ENCODE results near the gene RPL27A. TPM values are rescaled to one million over a fixed set of nuclear protein-coding genes. Genes with fewer than 3 reads are reported as not detected.

RPL27A gene
- total RNA-seq, 1 experiment from 2014 or later: 560 TPM

DNA sequence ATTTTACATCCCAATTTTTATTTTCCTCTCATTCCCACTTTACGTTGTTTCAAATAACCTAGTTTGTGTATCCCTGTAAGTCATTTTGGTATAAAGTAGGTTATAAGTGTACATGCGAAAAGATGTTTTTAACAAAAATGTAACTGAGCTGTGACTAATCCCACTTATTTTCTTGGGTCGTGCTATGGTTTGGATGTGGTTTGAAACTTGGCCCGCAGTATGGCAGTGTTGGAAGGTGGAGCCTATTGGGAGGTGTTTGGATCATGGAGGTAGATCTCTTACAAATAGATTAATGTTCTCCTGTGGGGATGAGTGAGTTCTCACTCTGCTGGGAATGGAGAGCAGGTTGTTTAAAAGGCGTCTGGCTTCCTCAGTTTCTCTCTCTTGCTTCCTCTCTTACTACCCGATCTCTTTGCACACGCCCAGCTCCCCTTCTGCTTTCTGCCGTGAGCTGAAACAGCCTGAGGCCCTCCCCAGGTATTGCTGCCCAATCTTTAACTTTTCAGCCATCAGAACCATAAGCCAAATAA is 7.2 kb downstream of the RPL27A start:
- CTCF ChIA-PET: no interaction called here

DNA sequence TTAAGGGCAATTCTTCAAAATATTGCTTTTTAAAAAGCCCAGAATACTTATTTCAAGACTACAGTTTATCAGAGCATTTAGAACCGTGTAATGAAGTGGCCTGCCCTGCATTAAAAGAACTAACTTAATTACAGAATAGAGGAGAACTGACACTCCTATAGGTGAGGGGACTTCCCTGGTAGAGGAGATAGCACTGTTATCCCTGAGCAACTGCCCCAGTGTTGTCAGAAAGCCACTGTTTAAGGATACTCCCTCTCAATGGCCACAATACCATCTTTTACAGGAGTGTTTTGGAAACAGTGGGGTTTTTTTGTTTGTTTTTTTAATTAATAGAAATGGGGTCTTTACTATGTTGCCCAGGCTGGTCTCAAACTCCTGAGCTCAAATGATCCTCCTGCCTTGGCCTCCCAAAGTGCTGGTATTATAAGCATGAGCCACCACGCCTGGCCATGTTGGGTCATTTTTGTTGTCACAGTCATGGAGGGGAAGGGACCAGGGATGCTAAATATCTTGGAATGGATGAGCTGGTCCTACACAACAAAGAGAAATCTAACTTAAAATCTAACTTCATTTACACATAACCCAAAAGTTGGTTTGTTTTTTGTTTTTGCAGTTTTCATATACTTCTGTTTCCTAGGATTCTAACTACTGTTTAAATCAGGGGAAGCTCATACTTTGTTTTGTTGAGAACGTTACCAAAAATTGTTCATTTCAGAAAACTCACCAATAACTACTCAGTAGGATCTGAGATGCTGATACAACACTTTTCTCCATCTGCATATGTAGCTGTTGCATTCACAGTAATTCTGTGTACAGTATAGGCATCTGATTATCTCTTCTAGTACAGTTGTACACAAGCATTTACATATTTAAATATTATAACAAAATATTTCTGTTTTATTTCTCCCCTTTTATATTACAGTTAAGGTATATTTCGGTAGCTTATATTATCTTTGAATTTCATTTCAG is 8.1 kb downstream of the RPL27A start:
- H3K79me2 ChIP-seq (ENCODE audit: low read depth): peaks cover 24% of the 10 kb centered on the region
- peaks cover 15% of the 10 kb centered on the region for H3K36me3 ChIP-seq (ENCODE audit: low read depth)
- no peak for DNase-seq
- ChIA-PET POLR2A (ENCODE audit: unreplicated experiment) (interaction anchor here (0.6 to 0.8 kb wide), 3 partner anchors 24 to 863 kb away, joined by 4 to 10 read pairs (median 5); no protein-coding TSS in a partner anchor), CTCF (interaction anchor here (0.6 kb wide), 1 partner anchor 31 kb away, joined by 3 read pairs; no protein-coding TSS in a partner anchor)
- H3K9me3 ChIP-seq (ENCODE audit: insufficient read depth, low read depth): no peaks in the 10 kb centered on the region
- H3F3A ChIP-seq (ENCODE audit: insufficient read depth, low read depth): peaks cover 30% of the 10 kb centered on the region
- H3K27me3 ChIP-seq (ENCODE audit: insufficient read depth, low read depth): no peaks in the 10 kb centered on the region
- H3K4me3 ChIP-seq: no peak overlapping the region
- no peak overlapping the region for H3K27ac ChIP-seq
- H4K20me1 ChIP-seq (ENCODE audit: insufficient read depth): no peaks in the 10 kb centered on the region
- no peaks in the 10 kb centered on the region for H3K9me2 ChIP-seq (ENCODE audit: insufficient read depth)
- peak overlapping the region; percentile 98; the same call in 1 of the 2 replicates for H3K4me2 ChIP-seq
- intact Hi-C loops (cut with micrococcal nuclease; ENCODE audit: unreplicated experiment): no loop called here
- TF ChIP-seq EZH2 (IDR thresholded peaks at IDR 0.05; ENCODE audit: low read depth): no peak
- TF ChIP-seq, protein P1, sequence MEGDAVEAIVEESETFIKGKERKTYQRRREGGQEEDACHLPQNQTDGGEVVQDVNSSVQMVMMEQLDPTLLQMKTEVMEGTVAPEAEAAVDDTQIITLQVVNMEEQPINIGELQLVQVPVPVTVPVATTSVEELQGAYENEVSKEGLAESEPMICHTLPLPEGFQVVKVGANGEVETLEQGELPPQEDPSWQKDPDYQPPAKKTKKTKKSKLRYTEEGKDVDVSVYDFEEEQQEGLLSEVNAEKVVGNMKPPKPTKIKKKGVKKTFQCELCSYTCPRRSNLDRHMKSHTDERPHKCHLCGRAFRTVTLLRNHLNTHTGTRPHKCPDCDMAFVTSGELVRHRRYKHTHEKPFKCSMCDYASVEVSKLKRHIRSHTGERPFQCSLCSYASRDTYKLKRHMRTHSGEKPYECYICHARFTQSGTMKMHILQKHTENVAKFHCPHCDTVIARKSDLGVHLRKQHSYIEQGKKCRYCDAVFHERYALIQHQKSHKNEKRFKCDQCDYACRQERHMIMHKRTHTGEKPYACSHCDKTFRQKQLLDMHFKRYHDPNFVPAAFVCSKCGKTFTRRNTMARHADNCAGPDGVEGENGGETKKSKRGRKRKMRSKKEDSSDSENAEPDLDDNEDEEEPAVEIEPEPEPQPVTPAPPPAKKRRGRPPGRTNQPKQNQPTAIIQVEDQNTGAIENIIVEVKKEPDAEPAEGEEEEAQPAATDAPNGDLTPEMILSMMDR (conservative IDR thresholded peaks at IDR 0.05): no peak
- no TSS peak for BruUV-seq (replicated peaks)
- no peak overlapping the region for H2AFZ ChIP-seq
- H3K4me1 ChIP-seq (replicated peaks; ENCODE audit: insufficient read depth): peaks cover 30% of the 10 kb centered on the region

More for the DNA sequence above, 7.2 kb downstream of the RPL27A start:
- Histone ChIP-seq H3K9me2 (ENCODE audit: insufficient read depth) (no peaks in the 10 kb centered on the region), H4K20me1 (ENCODE audit: insufficient read depth) (peaks cover 7% of the 10 kb centered on the region; the same call in 1 of the 2 replicates), H2AFZ (no peak overlapping the region), H3K9me3 (ENCODE audit: insufficient read depth, low read depth) (no peaks in the 10 kb centered on the region), H3K27ac (peak overlapping the region; percentile 51), H3K79me2 (ENCODE audit: low read depth) (peaks cover 32% of the 10 kb centered on the region), H3K4me3 (peak overlapping the region; percentile 69), H3K4me1 (replicated peaks; ENCODE audit: insufficient read depth) (peaks cover 38% of the 10 kb centered on the region), H3K36me3 (ENCODE audit: low read depth) (peaks cover 23% of the 10 kb centered on the region), H3K4me2 (peak overlapping the region; percentile 98), H3K27me3 (ENCODE audit: insufficient read depth, low read depth) (no peaks in the 10 kb centered on the region), H3F3A (ENCODE audit: insufficient read depth, low read depth) (peaks cover 39% of the 10 kb centered on the region)
- DNase-seq: no peak
- no TSS peak for BruUV-seq (replicated peaks)
- POLR2A ChIA-PET (ENCODE audit: unreplicated experiment): no interaction called here
- TF ChIP-seq, protein P1 (conservative IDR thresholded peaks at IDR 0.05): no peak
- TF ChIP-seq EZH2 (IDR thresholded peaks at IDR 0.05; ENCODE audit: low read depth): no peak
- intact Hi-C loops (cut with micrococcal nuclease; ENCODE audit: unreplicated experiment): loop anchor here (1.0 to 2.0 kb wide), 6 partner anchors 29 to 269 kb away; partner anchors contain the start of gene AKIP1

DNA sequence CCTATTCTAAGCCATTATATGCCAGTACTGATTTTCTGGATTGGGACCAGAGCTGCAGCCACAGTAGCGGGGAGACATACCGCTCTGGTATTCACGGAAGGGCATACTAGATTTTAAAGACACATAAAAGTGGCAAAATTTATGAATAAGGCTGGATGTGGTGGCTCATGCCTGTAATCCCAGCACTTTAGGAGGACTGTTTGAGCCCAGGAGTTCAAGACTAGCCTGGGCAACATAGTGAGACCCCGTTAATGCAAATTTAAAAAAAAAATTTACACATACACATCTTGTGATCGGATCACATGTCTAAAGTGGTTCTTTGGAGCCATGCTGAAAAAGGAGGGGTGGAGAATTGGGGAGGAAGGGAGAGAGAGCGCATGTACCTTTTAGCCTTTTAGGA is 9.0 kb downstream of the RPL27A start:
- H3K4me1 ChIP-seq (replicated peaks; ENCODE audit: insufficient read depth): peaks cover 20% of the 10 kb centered on the region
- H3K4me2 ChIP-seq: no peak overlapping the region
- H3K9me3 ChIP-seq (ENCODE audit: insufficient read depth, low read depth): no peaks in the 10 kb centered on the region
- H3K4me3 ChIP-seq: no peak overlapping the region
- ChIA-PET CTCF (no interaction called here), POLR2A (ENCODE audit: unreplicated experiment) (no interaction called here)
- H3K36me3 ChIP-seq (ENCODE audit: low read depth): peaks cover 5% of the 10 kb centered on the region
- no peaks in the 10 kb centered on the region for H3K27me3 ChIP-seq (ENCODE audit: insufficient read depth, low read depth)
- DNase-seq: no peak
- no TSS peak for BruUV-seq (replicated peaks)
- H4K20me1 ChIP-seq (ENCODE audit: insufficient read depth): no peaks in the 10 kb centered on the region
- no peak overlapping the region for H3K27ac ChIP-seq
- peaks cover 21% of the 10 kb centered on the region for H3F3A ChIP-seq (ENCODE audit: insufficient read depth, low read depth)
- TF ChIP-seq, protein P1 (conservative IDR thresholded peaks at IDR 0.05): no peak
- TF ChIP-seq EZH2 (IDR thresholded peaks at IDR 0.05; ENCODE audit: low read depth): no peak
- intact Hi-C loops (cut with micrococcal nuclease; ENCODE audit: unreplicated experiment): no loop called here
- H3K9me2 ChIP-seq (ENCODE audit: insufficient read depth): no peaks in the 10 kb centered on the region
- H3K79me2 ChIP-seq (ENCODE audit: low read depth): peaks cover 16% of the 10 kb centered on the region
- no peak overlapping the region for H2AFZ ChIP-seq
